Kidney (tissue), 14 donors: ENCODE results near the gene GPATCH2L. TPM values are rescaled to one million over a fixed set of nuclear protein-coding genes. Genes with fewer than 3 reads are reported as not detected.

Source experiments
- DNase-seq, 5 donors: peaks; one replicate each; pipeline ENCODE4 v3.0.0-alpha.2; 2013 to 2020
- FAIRE-seq: peaks from 2 replicates; lab custom pipeline; 2012; peaks lifted over from hg19 to GRCh38; lab: Jason Lieb, UNC
- H3K27ac ChIP-seq, 2 donors: one replicate each; pipeline ENCODE4 v1.7.0; 2013; ENCODE audit warnings: low read depth in 2 of 2, low read length in 2 of 2, inconsistent platforms in 1 of 2
- H3K27me3 ChIP-seq: one replicate; pipeline ENCODE4 v1.7.1; 2013; ENCODE audit warnings: low read length, inconsistent platforms; ENCODE audit not compliant: control insufficient read depth, insufficient read depth
- H3K36me3 ChIP-seq, 3 donors: one replicate each; pipeline versions ENCODE4 v1.7.0 to v1.7.1; 2013; ENCODE audit warnings: low read length in 3 of 3, control low read depth in 1 of 3, inconsistent platforms in 1 of 3; ENCODE audit not compliant: insufficient read depth in 3 of 3, control insufficient read depth in 2 of 3
- H3K4me1 ChIP-seq, 3 donors: one replicate each; pipeline versions ENCODE4 v1.7.0 to v1.7.1; 2013; ENCODE audit warnings: low read length in 3 of 3, inconsistent platforms in 1 of 3, low read depth in 1 of 3; ENCODE audit not compliant: control insufficient read depth in 2 of 3, insufficient read depth in 2 of 3
- H3K4me3 ChIP-seq, 3 donors: one replicate each; pipeline versions ENCODE4 v1.7.0 to v1.8.1; 2013; ENCODE audit warnings: low read length in 3 of 3, control low read depth in 1 of 3, inconsistent platforms in 1 of 3
- H3K9ac ChIP-seq, 3 donors: one replicate each; pipeline versions ENCODE4 v1.7.0 to v1.7.1; 2013; ENCODE audit warnings: low read length in 3 of 3, control low read depth in 1 of 3, inconsistent platforms in 1 of 3
- H3K9me3 ChIP-seq, 3 donors: one replicate each; pipeline versions ENCODE4 v1.7.0 to v1.7.1; 2013; ENCODE audit warnings: low read length in 3 of 3, control low read depth in 1 of 3, inconsistent platforms in 1 of 3; ENCODE audit not compliant: control insufficient read depth in 2 of 3, insufficient read depth in 1 of 3
- intact Hi-C: fragments of 100-400 bp; cut with DNase I; formaldehyde crosslinking; loops from one replicate; pipeline ENCODE4 v1.11.1; 2022
- polyA plus RNA-seq: library from polyadenylated mRNA; stranded (reverse); fragments of 350-450 nt; fragmentation: Illumina TruSeq; extraction: RNeasy Lipid Tissue Mini Kit (QIAGEN cat#74804); gene quantifications from one replicate; pipeline ENCODE4 v1.2.3, GENCODE V29; 2014; ENCODE audit warnings: low read depth, low replicate concordance; ENCODE audit not compliant: insufficient read depth
- total RNA-seq: library from RNA; stranded (reverse); fragmentation: NEBNext Ultra II Directional; extraction: Animal tissue kit (Norgen Biotek cat#: 25700); gene quantifications from one replicate; pipeline ENCODE4 v1.2.1, GENCODE V29; 2021
- TF ChIP-seq, protein P1 (sequence below): IDR thresholded peaks from 3 replicates; pipeline ENCODE4 v1.5.1; 2012; ENCODE audit warnings: mild to moderate bottlenecking, moderate library complexity, borderline replicate concordance; ENCODE audit not compliant: insufficient read depth; ENCODE audit errors: extremely low read depth
- donor health status: control.
- donor health status: control.
- donor health status: control.
- donor health status: control.
- donor health status: control.
- donor health status: DM: yes; HTN: yes; CAD: no.
- donor health status: Normal renal cell carcinoma (clear cell type).

Gene GPATCH2L
- total and polyA plus RNA-seq, 2 donors from 2014 or later = 4.1 to 50.2 TPM

DNA sequence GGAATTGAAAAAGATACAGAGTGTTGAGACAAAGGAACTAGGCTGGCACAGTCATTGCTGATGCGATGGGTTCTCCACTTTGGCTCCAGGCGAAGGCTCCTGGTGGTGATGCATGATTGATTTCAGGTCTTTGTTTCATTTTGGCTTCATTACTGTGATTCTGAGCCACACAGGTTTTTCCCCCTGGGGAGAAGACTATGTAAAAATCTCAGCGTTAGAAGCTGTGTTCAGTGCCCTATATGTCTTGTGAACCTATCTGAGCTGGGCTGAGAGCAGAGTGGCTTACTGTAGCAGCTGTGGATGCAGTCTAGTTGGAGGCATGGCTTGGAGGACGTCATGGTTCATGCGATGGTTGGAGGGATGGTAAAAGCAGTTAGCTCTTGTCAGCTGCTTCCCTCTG is 54.0 kb downstream of the GPATCH2L start:
- no peak overlapping the region for H3K9ac ChIP-seq
- FAIRE-seq (no peak), DNase-seq (no peak)
- H3K4me3 ChIP-seq = no peak overlapping the region
- peaks cover 0 to 6% (median 6%) of the 10 kb centered on the region in 3 donors for H3K36me3 ChIP-seq
- H3K9me3 ChIP-seq = no peaks in the 10 kb centered on the region
- no peak overlapping the region for H3K27ac ChIP-seq
- H3K4me1 ChIP-seq = peaks cover 0 to 5% (median 0%) of the 10 kb centered on the region in 3 donors
- intact Hi-C loops = no loop called here
- TF ChIP-seq, protein P1, sequence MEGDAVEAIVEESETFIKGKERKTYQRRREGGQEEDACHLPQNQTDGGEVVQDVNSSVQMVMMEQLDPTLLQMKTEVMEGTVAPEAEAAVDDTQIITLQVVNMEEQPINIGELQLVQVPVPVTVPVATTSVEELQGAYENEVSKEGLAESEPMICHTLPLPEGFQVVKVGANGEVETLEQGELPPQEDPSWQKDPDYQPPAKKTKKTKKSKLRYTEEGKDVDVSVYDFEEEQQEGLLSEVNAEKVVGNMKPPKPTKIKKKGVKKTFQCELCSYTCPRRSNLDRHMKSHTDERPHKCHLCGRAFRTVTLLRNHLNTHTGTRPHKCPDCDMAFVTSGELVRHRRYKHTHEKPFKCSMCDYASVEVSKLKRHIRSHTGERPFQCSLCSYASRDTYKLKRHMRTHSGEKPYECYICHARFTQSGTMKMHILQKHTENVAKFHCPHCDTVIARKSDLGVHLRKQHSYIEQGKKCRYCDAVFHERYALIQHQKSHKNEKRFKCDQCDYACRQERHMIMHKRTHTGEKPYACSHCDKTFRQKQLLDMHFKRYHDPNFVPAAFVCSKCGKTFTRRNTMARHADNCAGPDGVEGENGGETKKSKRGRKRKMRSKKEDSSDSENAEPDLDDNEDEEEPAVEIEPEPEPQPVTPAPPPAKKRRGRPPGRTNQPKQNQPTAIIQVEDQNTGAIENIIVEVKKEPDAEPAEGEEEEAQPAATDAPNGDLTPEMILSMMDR = no peak
- H3K27me3 ChIP-seq = no peaks in the 10 kb centered on the region

GRCh38 chr14:76208340-76208739 is 56.6 kb downstream of the GPATCH2L start:
- FAIRE-seq (no peak), DNase-seq (no peak)
- no peak overlapping the region for H3K4me3 ChIP-seq
- TF ChIP-seq, protein P1 = no peak
- H3K4me1 ChIP-seq = peaks cover 0 to 2% (median 0%) of the 10 kb centered on the region in 3 donors
- no peaks in the 10 kb centered on the region for H3K27me3 ChIP-seq
- no peaks in the 10 kb centered on the region for H3K9me3 ChIP-seq
- peaks cover 0 to 4% (median 0%) of the 10 kb centered on the region in 3 donors for H3K36me3 ChIP-seq
- H3K27ac ChIP-seq = no peak overlapping the region
- intact Hi-C loops = no loop called here
- H3K9ac ChIP-seq = no peak overlapping the region

DNA sequence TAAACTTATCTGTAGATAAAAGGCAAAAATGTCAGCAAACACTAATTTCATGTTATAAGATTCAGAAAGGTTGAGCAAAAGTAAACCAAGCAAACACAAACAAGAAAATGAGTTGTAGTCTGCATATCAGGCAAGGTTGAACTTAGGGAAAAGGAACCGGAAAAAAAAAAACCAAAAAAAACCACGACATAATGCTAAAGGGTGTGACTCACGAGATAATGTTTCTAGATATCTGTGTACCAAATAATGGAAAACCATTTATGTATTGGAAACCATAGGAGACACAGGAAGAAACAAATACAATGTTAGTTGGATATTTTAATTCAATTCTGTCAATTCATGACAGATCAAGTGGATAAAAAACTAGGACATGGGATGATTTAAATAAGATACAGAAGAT is 60.5 kb downstream of the GPATCH2L start:
- FAIRE-seq = peak; percentile 3
- TF ChIP-seq, protein P1 = no peak

GRCh38 chr14:76217179-76217578 is 65.5 kb downstream of the GPATCH2L start:
- intact Hi-C loops = no loop called here
- no peak for FAIRE-seq
- Histone ChIP-seq H3K27me3 (no peaks in the 10 kb centered on the region), H3K4me1 (no peaks in the 10 kb centered on the region), H3K27ac (no peak overlapping the region), H3K4me3 (no peak overlapping the region), H3K36me3 (no peaks in the 10 kb centered on the region), H3K9me3 (peaks cover 0 to 3% (median 2%) of the 10 kb centered on the region in 3 donors), H3K9ac (no peak overlapping the region)
- DNase-seq = no peak
- TF ChIP-seq, protein P1 = no peak

More for the DNA sequence above, 60.5 kb downstream of the GPATCH2L start:
- intact Hi-C loops = no loop called here
- no peak overlapping the region for H3K27ac ChIP-seq
- H3K4me3 ChIP-seq = no peak overlapping the region
- no peak for DNase-seq
- H3K27me3 ChIP-seq = no peaks in the 10 kb centered on the region
- peaks cover 0 to 2% (median 0%) of the 10 kb centered on the region in 3 donors for H3K4me1 ChIP-seq
- no peak overlapping the region for H3K9ac ChIP-seq
- peaks cover 0 to 3% (median 2%) of the 10 kb centered on the region in 3 donors for H3K9me3 ChIP-seq
- H3K36me3 ChIP-seq = no peaks in the 10 kb centered on the region
